IMR-90 (cell line): ENCODE results near the gene ANKRD13D. TPM values are rescaled to one million over a fixed set of nuclear protein-coding genes. Genes with fewer than 3 reads are reported as not detected.

Experiments
- ATAC-seq: fragments of 200-7000 bp; cut with Tn5 transposase; 2 replicates; pipeline ENCODE4 v1.9.1; 2020; ENCODE audit warnings: low read depth, mild to moderate bottlenecking, moderate library complexity
- BruUV-seq: library from RNA; stranded (reverse); fragments of 400-500 nt; replicated peaks from 2 replicates; lab custom pipeline; 2021; lab: Mats Ljungman, UMichigan
- CTCF ChIA-PET: fragments of 300-600 bp; formaldehyde crosslinking; extraction: SDS; loops from one replicate; lab custom pipeline; 2021; ENCODE audit warnings: antibody characterized with exemption; lab: Yijun Ruan, JAX
- POLR2A ChIA-PET: fragments of 300-600 bp; sonication (Branson Sonifier 250); formaldehyde crosslinking; loops from one replicate; lab custom pipeline; 2022; ENCODE audit warnings: antibody characterized with exemption; ENCODE audit not compliant: unreplicated experiment; lab: Charles Lee
- DNase-seq: peaks from one replicate; pipeline ENCODE4 v3.0.0; 2013
- H2AFZ ChIP-seq: replicated peaks from 2 replicates; pipeline ENCODE3; 2013; ENCODE audit warnings: low read length, mild to moderate bottlenecking; ENCODE audit not compliant: poor library complexity
- H2AK5ac ChIP-seq: 2 replicates; pipeline ENCODE4 v1.6.1; 2013; ENCODE audit warnings: low read depth, low read length, inconsistent platforms
- H2AK9ac ChIP-seq: replicated peaks from 2 replicates; pipeline ENCODE3; 2013; ENCODE audit warnings: mild to moderate bottlenecking, low read depth, low read length, moderate library complexity; ENCODE audit not compliant: poor library complexity
- H2BK120ac ChIP-seq: 2 replicates; pipeline ENCODE4 v1.6.1; 2013; ENCODE audit warnings: low read depth, low read length, inconsistent platforms
- H2BK15ac ChIP-seq: 3 replicates; pipeline ENCODE4 v1.6.1; 2013; ENCODE audit warnings: low read depth, low read length, inconsistent platforms
- H2BK20ac ChIP-seq: 2 replicates; pipeline ENCODE4 v1.6.1; 2013; ENCODE audit warnings: low read depth, mild to moderate bottlenecking, inconsistent platforms, low read length, moderate library complexity
- H2BK5ac ChIP-seq: 2 replicates; pipeline ENCODE4 v1.6.1; 2013; ENCODE audit warnings: mild to moderate bottlenecking, low read depth, low read length, inconsistent platforms; ENCODE audit not compliant: poor library complexity, severe bottlenecking
- H3K14ac ChIP-seq: replicated peaks from 2 replicates; pipeline ENCODE4 v1.6.1; 2013; ENCODE audit warnings: low read depth, low read length, inconsistent platforms
- H3K18ac ChIP-seq: 2 replicates; pipeline ENCODE4 v1.6.1; 2013; ENCODE audit warnings: low read depth, low read length, control low read depth
- H3K23ac ChIP-seq: 2 replicates; pipeline ENCODE4 v1.6.1; 2013; ENCODE audit warnings: low read depth, low read length, inconsistent platforms
- H3K27ac ChIP-seq: 2 replicates; pipeline ENCODE4 v1.5.1; 2013; ENCODE audit warnings: mild to moderate bottlenecking, control low read depth, low read length; ENCODE audit not compliant: insufficient read depth
- H3K27me3 ChIP-seq: 2 replicates; pipeline ENCODE4 v1.6.1; 2013; ENCODE audit warnings: low read length; ENCODE audit not compliant: control insufficient read depth, insufficient read depth
- H3K36me3 ChIP-seq: 2 replicates; pipeline ENCODE4 v1.6.1; 2013; ENCODE audit warnings: low read length, mixed read lengths; ENCODE audit not compliant: control insufficient read depth, insufficient read depth
- H3K4ac ChIP-seq: 2 replicates; pipeline ENCODE4 v1.6.1; 2013; ENCODE audit warnings: low read depth, low read length, inconsistent platforms
- H3K4me1 ChIP-seq: 2 replicates; pipeline ENCODE4 v1.6.1; 2013; ENCODE audit warnings: low read length, mixed read lengths; ENCODE audit not compliant: control insufficient read depth, insufficient read depth
- H3K4me2 ChIP-seq: 2 replicates; pipeline ENCODE4 v1.6.1; 2013; ENCODE audit warnings: low read depth, mild to moderate bottlenecking, control low read depth, low read length, moderate library complexity
- H3K4me3 ChIP-seq: 2 replicates; pipeline ENCODE4 v1.5.1; 2013; ENCODE audit warnings: low read depth, mild to moderate bottlenecking, control low read depth, low read length, moderate library complexity; ENCODE audit not compliant: insufficient read depth
- H3K56ac ChIP-seq: 2 replicates; pipeline ENCODE4 v1.6.1; 2013; ENCODE audit warnings: low read length, inconsistent platforms; ENCODE audit not compliant: insufficient read depth; ENCODE audit errors: extremely low read depth
- H3K79me1 ChIP-seq, 2 experiments: 2 replicates each; pipeline ENCODE4 v1.6.1; 2013; ENCODE audit warnings: low read length in 2 of 2, inconsistent platforms in 1 of 2, low read depth in 1 of 2
- H3K9ac ChIP-seq: 2 replicates; pipeline ENCODE4 v1.6.1; 2013; ENCODE audit warnings: low read depth, low read length, control low read depth
- H3K9me1 ChIP-seq: 2 replicates; pipeline ENCODE4 v1.6.1; 2013; ENCODE audit warnings: low read length, inconsistent platforms; ENCODE audit not compliant: insufficient read depth
- H3K9me3 ChIP-seq: 2 replicates; pipeline ENCODE4 v1.6.1; 2013; ENCODE audit warnings: low read length; ENCODE audit not compliant: control insufficient read depth, insufficient read depth
- H4K20me1 ChIP-seq: 2 replicates; pipeline ENCODE4 v1.6.1; 2013; ENCODE audit warnings: low read length, inconsistent platforms; ENCODE audit not compliant: insufficient read depth
- H4K5ac ChIP-seq: 2 replicates; pipeline ENCODE4 v1.6.1; 2013; ENCODE audit warnings: mild to moderate bottlenecking, low read depth, low read length, control low read depth
- H4K8ac ChIP-seq, 2 experiments: 2 replicates each; pipeline ENCODE4 v1.6.1; 2013; ENCODE audit warnings: low read depth in 2 of 2, low read length in 2 of 2, control low read depth in 1 of 2, inconsistent platforms in 1 of 2
- H4K91ac ChIP-seq: 2 replicates; pipeline ENCODE4 v1.6.1; 2013; ENCODE audit warnings: low read depth, low read length, inconsistent platforms; ENCODE audit not compliant: insufficient read depth
- CEBPB ChIP-seq: IDR thresholded peaks from 2 replicates; pipeline ENCODE4 v1.6.1; 2012; ENCODE audit warnings: low read depth, low read length, improper control_type of control experiment
- ELK1 ChIP-seq: fragments of 150-350 bp; IDR thresholded peaks from 2 replicates; pipeline ENCODE4 v1.6.1; 2016; ENCODE audit warnings: low read depth, mild to moderate bottlenecking, low read length, moderate library complexity, borderline replicate concordance
- RAD21 ChIP-seq: IDR thresholded peaks from 2 replicates; pipeline ENCODE4 v1.6.1; 2012; ENCODE audit warnings: low read length, improper control_type of control experiment
- WGBS, 2 experiments: methylation state at CpG; one replicate each; pipeline versions ENCODE4 v1.1.5 to v1.1.7; 2013; ENCODE audit warnings: missing lambda C conversion rate in 2 of 2; ENCODE audit not compliant: insufficient read length in 1 of 2; ENCODE audit errors: extremely low coverage in 2 of 2; 5-methylcytosine and 5-hydroxymethylcytosine counted together
- dilution Hi-C: fragments of 300-500 bp; cut with HindIII; formaldehyde crosslinking; loops from one replicate; pipeline ENCODE4 v1.14.3; 2018; ENCODE audit warnings: low sequenced_read_pairs; ENCODE audit not compliant: unreplicated experiment
- in situ Hi-C: fragments of 300-500 bp; cut with MboI; formaldehyde crosslinking; loops from 3 replicates; pipeline ENCODE4 v1.14.3; 2019; ENCODE audit warnings: low sequenced_read_pairs, inconsistent platforms, mixed read lengths
- intact Hi-C: fragments of 100-400 bp; cut with micrococcal nuclease; formaldehyde crosslinking; loops from 2 replicates; pipeline ENCODE4 v1.10.0; 2022
- polyA plus RNA-seq, 3 experiments: library from polyadenylated mRNA; depleted of rRNA; stranded (reverse); fragments of >200 nt; gene quantifications; 2 replicates each; pipeline ENCODE4 v1.2.3, GENCODE V29; 2012; ENCODE audit warnings: low replicate concordance in 1 of 3
- total RNA-seq: library from RNA; depleted of rRNA; stranded (reverse); fragments of >200 nt; gene quantifications from 2 replicates; pipeline ENCODE4 v1.2.3, GENCODE V29; 2012

ANKRD13D gene
- total and polyA plus RNA-seq, 2 of the 4 experiments (the other 2 are of a cell fraction) = 7.3 to 38.4 TPM

GRCh38 chr11:67290801-67291200 lies 1.7 kb downstream of the ANKRD13D start (continued):
- no peak for TF ChIP-seq ELK1

GRCh38 chr11:67291481-67292381 lies 2.6 kb downstream of the ANKRD13D start:
- intact Hi-C loops = no loop called here
- ChIA-PET CTCF (no interaction called here), POLR2A (no interaction called here)
- no peak overlapping the region for H4K8ac ChIP-seq
- no peak overlapping the region for H2AFZ ChIP-seq
- peak overlapping the region; percentile 17 for H2BK5ac ChIP-seq
- no peak overlapping the region for H3K4me3 ChIP-seq
- H2BK15ac ChIP-seq = no peak overlapping the region
- H3K9me3 ChIP-seq = peaks cover 2% of the 10 kb centered on the region; the same call in 1 of the 2 replicates
- no peak for DNase-seq
- dilution Hi-C loops = no loop called here
- H2BK20ac ChIP-seq = no peak overlapping the region
- H3K79me1 ChIP-seq = peaks cover 19 to 64% of the 10 kb centered on the region in 2 experiments
- no peak for ATAC-seq
- H3K23ac ChIP-seq = no peak overlapping the region
- peaks cover 22% of the 10 kb centered on the region; the same call in 1 of the 2 replicates for H3K9me1 ChIP-seq
- no peak overlapping the region for H3K9ac ChIP-seq
- H3K36me3 ChIP-seq = peaks cover 31% of the 10 kb centered on the region
- TF ChIP-seq RAD21 (no peak), CEBPB (no peak)
- H3K14ac ChIP-seq = no peak overlapping the region
- WGBS, 2 experiments = 95% methylated on average over 9 of the region's 33 CpGs; no CpG with 5 or more reads in 1 of the 2 experiments
- H2BK120ac ChIP-seq = no peak overlapping the region
- peak overlapping the region; percentile 70 for H2AK9ac ChIP-seq
- H3K27ac ChIP-seq = peak overlapping the region; percentile 43
- no peaks in the 10 kb centered on the region for H3K27me3 ChIP-seq
- peaks cover 15% of the 10 kb centered on the region for H4K20me1 ChIP-seq
- no peak overlapping the region; the same call in 1 of the 2 replicates for H3K4ac ChIP-seq
- in situ Hi-C loops = no loop called here
- no peak overlapping the region for H3K56ac ChIP-seq
- no peak overlapping the region for H4K91ac ChIP-seq
- no peak overlapping the region for H3K18ac ChIP-seq
- peaks cover 21% of the 10 kb centered on the region for H3K4me1 ChIP-seq
- BruUV-seq = no TSS peak
- H4K5ac ChIP-seq = no peak overlapping the region
- H3K4me2 ChIP-seq = no peak overlapping the region; the same call in 1 of the 2 replicates
- 0 out of 2 replicates have a peak overlapping the region, but pooled peaks have one; percentile 44 for H2AK5ac ChIP-seq
